Measurements from ENCODE around the gene PLEKHA4. TPM values are rescaled to one million over a fixed set of nuclear protein-coding genes. Genes with fewer than 3 reads are reported as not detected.

Gene PLEKHA4
- total and polyA plus RNA-seq, 9 of the 15 experiments (the other 6 are each of a cell fraction or from before 2014, with no cell fraction given) = 0.07 to 30.8 (median 11.4) TPM

DNA sequence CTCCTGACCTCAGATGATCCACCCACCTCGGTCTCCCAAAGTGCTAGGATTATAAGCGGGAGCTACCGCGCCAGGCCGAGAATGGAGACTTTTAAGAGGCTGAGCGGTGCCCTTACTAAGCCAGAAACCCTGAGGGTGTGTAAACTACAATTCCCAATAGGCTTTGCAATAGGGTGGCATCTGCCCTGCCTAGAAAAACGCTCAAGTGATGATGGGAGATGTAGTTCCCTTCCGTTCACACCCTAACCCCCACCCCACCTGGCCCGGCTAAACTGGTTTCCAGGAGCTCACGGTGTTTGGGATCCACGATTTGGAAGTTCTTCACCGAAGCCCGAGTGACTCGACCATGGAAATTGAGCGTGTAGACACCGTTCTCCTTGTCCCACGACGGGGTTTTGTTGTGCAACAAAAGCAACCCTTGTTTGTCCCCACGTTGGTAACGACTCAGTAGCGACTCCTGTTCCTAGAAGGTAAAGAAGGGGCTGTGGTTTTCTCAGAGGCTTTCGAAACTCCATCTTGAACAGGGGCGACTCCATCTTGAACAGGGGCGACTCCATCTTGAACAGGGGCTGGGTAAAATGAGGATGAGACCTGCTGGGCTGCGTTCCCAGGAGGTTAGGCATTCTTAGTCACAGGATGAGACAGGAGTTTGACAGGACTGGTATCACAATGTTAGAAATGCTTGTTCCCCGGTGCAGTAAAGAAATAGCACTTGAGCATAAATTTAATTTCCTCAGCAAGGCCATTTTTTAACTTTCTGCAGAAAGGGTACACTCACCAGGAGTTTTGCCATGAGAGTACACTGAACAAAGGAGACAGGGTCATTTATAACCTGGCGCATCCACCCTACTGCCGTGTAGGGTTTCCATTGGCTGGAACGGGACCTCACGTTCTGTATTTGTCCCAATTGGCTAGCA lies 13.6 kb upstream of the PLEKHA4 start (continued):
- TF ChIP-seq, protein P1, sequence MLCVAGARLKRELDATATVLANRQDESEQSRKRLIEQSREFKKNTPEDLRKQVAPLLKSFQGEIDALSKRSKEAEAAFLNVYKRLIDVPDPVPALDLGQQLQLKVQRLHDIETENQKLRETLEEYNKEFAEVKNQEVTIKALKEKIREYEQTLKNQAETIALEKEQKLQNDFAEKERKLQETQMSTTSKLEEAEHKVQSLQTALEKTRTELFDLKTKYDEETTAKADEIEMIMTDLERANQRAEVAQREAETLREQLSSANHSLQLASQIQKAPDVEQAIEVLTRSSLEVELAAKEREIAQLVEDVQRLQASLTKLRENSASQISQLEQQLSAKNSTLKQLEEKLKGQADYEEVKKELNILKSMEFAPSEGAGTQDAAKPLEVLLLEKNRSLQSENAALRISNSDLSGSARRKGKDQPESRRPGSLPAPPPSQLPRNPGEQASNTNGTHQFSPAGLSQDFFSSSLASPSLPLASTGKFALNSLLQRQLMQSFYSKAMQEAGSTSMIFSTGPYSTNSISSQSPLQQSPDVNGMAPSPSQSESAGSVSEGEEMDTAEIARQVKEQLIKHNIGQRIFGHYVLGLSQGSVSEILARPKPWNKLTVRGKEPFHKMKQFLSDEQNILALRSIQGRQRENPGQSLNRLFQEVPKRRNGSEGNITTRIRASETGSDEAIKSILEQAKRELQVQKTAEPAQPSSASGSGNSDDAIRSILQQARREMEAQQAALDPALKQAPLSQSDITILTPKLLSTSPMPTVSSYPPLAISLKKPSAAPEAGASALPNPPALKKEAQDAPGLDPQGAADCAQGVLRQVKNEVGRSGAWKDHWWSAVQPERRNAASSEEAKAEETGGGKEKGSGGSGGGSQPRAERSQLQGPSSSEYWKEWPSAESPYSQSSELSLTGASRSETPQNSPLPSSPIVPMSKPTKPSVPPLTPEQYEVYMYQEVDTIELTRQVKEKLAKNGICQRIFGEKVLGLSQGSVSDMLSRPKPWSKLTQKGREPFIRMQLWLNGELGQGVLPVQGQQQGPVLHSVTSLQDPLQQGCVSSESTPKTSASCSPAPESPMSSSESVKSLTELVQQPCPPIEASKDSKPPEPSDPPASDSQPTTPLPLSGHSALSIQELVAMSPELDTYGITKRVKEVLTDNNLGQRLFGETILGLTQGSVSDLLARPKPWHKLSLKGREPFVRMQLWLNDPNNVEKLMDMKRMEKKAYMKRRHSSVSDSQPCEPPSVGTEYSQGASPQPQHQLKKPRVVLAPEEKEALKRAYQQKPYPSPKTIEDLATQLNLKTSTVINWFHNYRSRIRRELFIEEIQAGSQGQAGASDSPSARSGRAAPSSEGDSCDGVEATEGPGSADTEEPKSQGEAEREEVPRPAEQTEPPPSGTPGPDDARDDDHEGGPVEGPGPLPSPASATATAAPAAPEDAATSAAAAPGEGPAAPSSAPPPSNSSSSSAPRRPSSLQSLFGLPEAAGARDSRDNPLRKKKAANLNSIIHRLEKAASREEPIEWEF (CRISPR knock-in tag; IDR thresholded peaks at IDR 0.05) = peak; percentile 79
- TF ChIP-seq PHTF2 (CRISPR knock-in tag; IDR thresholded peaks at IDR 0.05) (peak; percentile 76; the same call in 1 of the 2 replicates), ZNF699 (CRISPR knock-in tag; IDR thresholded peaks at IDR 0.05; ENCODE audit: insufficient replicate concordance) (peak; percentile 87), TEAD1 (CRISPR knock-in tag; IDR thresholded peaks at IDR 0.05) (peak in 1 of 2 experiments; percentile 92; a peak in 2 of 4 replicates), TCFL5 (CRISPR knock-in tag; conservative IDR thresholded peaks at IDR 0.05) (peak; percentile 68; the same call in 1 of the 2 replicates), U2AF2 (optimal IDR thresholded peaks at IDR 0.05; ENCODE audit: low read depth, low read length) (no peak), HCFC1 (IDR thresholded peaks at IDR 0.05; ENCODE audit: low read depth, low read length) (peak; percentile 97), ZNF584 (CRISPR knock-in tag; IDR thresholded peaks at IDR 0.05; ENCODE audit: low read depth) (peak; percentile 90), EHMT2 (IDR thresholded peaks at IDR 0.05) (no peak)
- TF ChIP-seq, protein P2, sequence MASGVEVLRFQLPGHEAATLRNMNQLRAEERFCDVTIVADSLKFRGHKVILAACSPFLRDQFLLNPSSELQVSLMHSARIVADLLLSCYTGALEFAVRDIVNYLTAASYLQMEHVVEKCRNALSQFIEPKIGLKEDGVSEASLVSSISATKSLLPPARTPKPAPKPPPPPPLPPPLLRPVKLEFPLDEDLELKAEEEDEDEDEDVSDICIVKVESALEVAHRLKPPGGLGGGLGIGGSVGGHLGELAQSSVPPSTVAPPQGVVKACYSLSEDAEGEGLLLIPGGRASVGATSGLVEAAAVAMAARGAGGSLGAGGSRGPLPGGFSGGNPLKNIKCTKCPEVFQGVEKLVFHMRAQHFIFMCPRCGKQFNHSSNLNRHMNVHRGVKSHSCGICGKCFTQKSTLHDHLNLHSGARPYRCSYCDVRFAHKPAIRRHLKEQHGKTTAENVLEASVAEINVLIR (CRISPR knock-in tag; IDR thresholded peaks at IDR 0.05) = peak; percentile 76
- TF ChIP-seq, protein P3, sequence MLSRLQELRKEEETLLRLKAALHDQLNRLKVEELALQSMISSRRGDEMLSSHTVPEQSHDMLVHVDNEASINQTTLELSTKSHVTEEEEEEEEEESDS (CRISPR knock-in tag; IDR thresholded peaks at IDR 0.05) = peak; percentile 58; the same call in 1 of the 2 replicates
- TF ChIP-seq, protein P4, sequence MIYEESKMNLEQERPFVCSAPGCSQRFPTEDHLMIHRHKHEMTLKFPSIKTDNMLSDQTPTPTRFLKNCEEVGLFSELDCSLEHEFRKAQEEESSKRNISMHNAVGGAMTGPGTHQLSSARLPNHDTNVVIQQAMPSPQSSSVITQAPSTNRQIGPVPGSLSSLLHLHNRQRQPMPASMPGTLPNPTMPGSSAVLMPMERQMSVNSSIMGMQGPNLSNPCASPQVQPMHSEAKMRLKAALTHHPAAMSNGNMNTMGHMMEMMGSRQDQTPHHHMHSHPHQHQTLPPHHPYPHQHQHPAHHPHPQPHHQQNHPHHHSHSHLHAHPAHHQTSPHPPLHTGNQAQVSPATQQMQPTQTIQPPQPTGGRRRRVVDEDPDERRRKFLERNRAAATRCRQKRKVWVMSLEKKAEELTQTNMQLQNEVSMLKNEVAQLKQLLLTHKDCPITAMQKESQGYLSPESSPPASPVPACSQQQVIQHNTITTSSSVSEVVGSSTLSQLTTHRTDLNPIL (CRISPR knock-in tag; IDR thresholded peaks at IDR 0.05) = peak; percentile 79; the same call in 1 of the 2 replicates
- TF ChIP-seq, protein P5, sequence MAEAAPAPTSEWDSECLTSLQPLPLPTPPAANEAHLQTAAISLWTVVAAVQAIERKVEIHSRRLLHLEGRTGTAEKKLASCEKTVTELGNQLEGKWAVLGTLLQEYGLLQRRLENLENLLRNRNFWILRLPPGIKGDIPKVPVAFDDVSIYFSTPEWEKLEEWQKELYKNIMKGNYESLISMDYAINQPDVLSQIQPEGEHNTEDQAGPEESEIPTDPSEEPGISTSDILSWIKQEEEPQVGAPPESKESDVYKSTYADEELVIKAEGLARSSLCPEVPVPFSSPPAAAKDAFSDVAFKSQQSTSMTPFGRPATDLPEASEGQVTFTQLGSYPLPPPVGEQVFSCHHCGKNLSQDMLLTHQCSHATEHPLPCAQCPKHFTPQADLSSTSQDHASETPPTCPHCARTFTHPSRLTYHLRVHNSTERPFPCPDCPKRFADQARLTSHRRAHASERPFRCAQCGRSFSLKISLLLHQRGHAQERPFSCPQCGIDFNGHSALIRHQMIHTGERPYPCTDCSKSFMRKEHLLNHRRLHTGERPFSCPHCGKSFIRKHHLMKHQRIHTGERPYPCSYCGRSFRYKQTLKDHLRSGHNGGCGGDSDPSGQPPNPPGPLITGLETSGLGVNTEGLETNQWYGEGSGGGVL (CRISPR knock-in tag; IDR thresholded peaks at IDR 0.05) = peak; percentile 89
- TF ChIP-seq, protein P6, sequence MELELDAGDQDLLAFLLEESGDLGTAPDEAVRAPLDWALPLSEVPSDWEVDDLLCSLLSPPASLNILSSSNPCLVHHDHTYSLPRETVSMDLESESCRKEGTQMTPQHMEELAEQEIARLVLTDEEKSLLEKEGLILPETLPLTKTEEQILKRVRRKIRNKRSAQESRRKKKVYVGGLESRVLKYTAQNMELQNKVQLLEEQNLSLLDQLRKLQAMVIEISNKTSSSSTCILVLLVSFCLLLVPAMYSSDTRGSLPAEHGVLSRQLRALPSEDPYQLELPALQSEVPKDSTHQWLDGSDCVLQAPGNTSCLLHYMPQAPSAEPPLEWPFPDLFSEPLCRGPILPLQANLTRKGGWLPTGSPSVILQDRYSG (tag; conservative IDR thresholded peaks at IDR 0.05; ENCODE audit: low read depth) = peak; percentile 98
